Non-pigmented ciliary epithelial cell (primary cell): ENCODE measurements around the gene CCR9.

ENCODE experiments used
- DNase-seq: peaks from one replicate; pipeline ENCODE4 v3.0.0-alpha.2; 2010; ENCODE audit warnings: low read depth

The CCR9 gene

GRCh38 chr3:45873036-45873435 is 13.3 kb upstream of the CCR9 start:
- DNase-seq, result no peak

GRCh38 chr3:45873638-45874037 is 12.7 kb upstream of the CCR9 start:
- no peak for DNase-seq

GRCh38 chr3:45874677-45875346 is 11.5 kb upstream of the CCR9 start:
- DNase-seq, result no peak

GRCh38 chr3:45878124-45878523 is 8.2 kb upstream of the CCR9 start:
- DNase-seq, result no peak

- no peak for DNase-seq
These were observed 5.6 kb upstream of the CCR9 start for GRCh38 chr3:45880725-45881077.

- DNase-seq, result peak; percentile 15
These were observed 5.0 kb upstream of the CCR9 start for GRCh38 chr3:45881078-45882022.

GRCh38 chr3:45884368-45885201 is 1.8 kb upstream of the CCR9 start:
- DNase-seq, result no peak

GRCh38 chr3:45887285-45887684 is 942 bp downstream of the CCR9 start:
- DNase-seq, result no peak

- DNase-seq, result no peak
These were observed 1.6 kb downstream of the CCR9 start for GRCh38 chr3:45887759-45888511.

GRCh38 chr3:45889337-45889736 is 3.0 kb downstream of the CCR9 start:
- DNase-seq, result no peak

- no peak for DNase-seq
These were observed 4.1 kb downstream of the CCR9 start for GRCh38 chr3:45890405-45890804.

- DNase-seq, result no peak
These were observed 5.8 kb downstream of the CCR9 start for GRCh38 chr3:45892161-45892560.

GRCh38 chr3:45894015-45894414 is 7.7 kb downstream of the CCR9 start:
- no peak for DNase-seq

GRCh38 chr3:45895686-45896468 is 9.5 kb downstream of the CCR9 start:
- DNase-seq, result no peak

- DNase-seq, result no peak
These were observed 10.6 kb downstream of the CCR9 start for GRCh38 chr3:45896956-45897355.

GRCh38 chr3:45904931-45905330 is 18.6 kb downstream of the CCR9 start:
- DNase-seq, result no peak

- no peak for DNase-seq
These were observed 19.4 kb downstream of the CCR9 start for GRCh38 chr3:45905755-45906154.

- peak; percentile 53 for DNase-seq
These were observed 20.5 kb downstream of the CCR9 start for GRCh38 chr3:45906681-45907407.

- DNase-seq, result peak; percentile 57
These were observed 21.7 kb downstream of the CCR9 start for GRCh38 chr3:45907769-45908705.
